Keratinocyte (primary cell): ENCODE results near the gene ELANE. TPM values are rescaled to one million over a fixed set of nuclear protein-coding genes. Genes with fewer than 3 reads are reported as not detected.

Source experiments
- DNase-seq: peaks from one replicate; pipeline ENCODE4 v3.0.0-alpha.2; 2011; ENCODE audit warnings: low read depth, missing footprints, low spot score
- FAIRE-seq: peaks from 2 replicates; lab custom pipeline; 2011; peaks lifted over from hg19 to GRCh38; lab: Jason Lieb, UNC
- H2AFZ ChIP-seq: 2 replicates; pipeline ENCODE4 v1.6.0; 2012; ENCODE audit warnings: low read length, control low read depth, inconsistent platforms; ENCODE audit not compliant: control insufficient read depth
- H3K27ac ChIP-seq: 2 replicates; pipeline ENCODE4 v1.5.1; 2011; ENCODE audit warnings: low read length; ENCODE audit not compliant: control insufficient read depth, insufficient read depth
- H3K27me3 ChIP-seq: 3 replicates; pipeline ENCODE4 v1.6.0; 2011; ENCODE audit warnings: low read length; ENCODE audit not compliant: control insufficient read depth, insufficient read depth; ENCODE audit errors: extremely low read depth
- H3K36me3 ChIP-seq, 2 experiments: 2 replicates in 1 of 2; 3 replicates in 1 of 2; pipeline ENCODE4 v1.5.1; 2011; ENCODE audit warnings: low read length in 2 of 2, mild to moderate bottlenecking in 1 of 2; ENCODE audit not compliant: control insufficient read depth in 2 of 2, insufficient read depth in 2 of 2; ENCODE audit errors: extremely low read depth in 1 of 2
- H3K4me1 ChIP-seq: 3 replicates; pipeline ENCODE4 v1.5.1; 2011; ENCODE audit warnings: low read length; ENCODE audit not compliant: control insufficient read depth, insufficient read depth; ENCODE audit errors: extremely low read depth
- H3K4me2 ChIP-seq: 3 replicates; pipeline ENCODE4 v1.6.0; 2011; ENCODE audit warnings: low read depth, low read length; ENCODE audit not compliant: control insufficient read depth, insufficient read depth; ENCODE audit errors: extremely low read depth
- H3K4me3 ChIP-seq, 3 experiments: fragments of 200-600 bp in 1 of 3; sonication (generic) in 1 of 3; 2 replicates in 2 of 3; 3 replicates in 1 of 3; pipeline ENCODE4 v1.5.1; 2011 to 2016; ENCODE audit warnings: low read length in 3 of 3, mild to moderate bottlenecking in 3 of 3, control low read depth in 2 of 3, inconsistent platforms in 1 of 3, low read depth in 1 of 3, mixed read lengths in 1 of 3, mixed run types in 1 of 3, moderate library complexity in 1 of 3; ENCODE audit not compliant: control insufficient read depth in 2 of 3, insufficient read depth in 2 of 3; ENCODE audit errors: extremely low read depth in 1 of 3
- H3K79me2 ChIP-seq: 2 replicates; pipeline ENCODE4 v1.6.0; 2012; ENCODE audit warnings: low read length; ENCODE audit not compliant: control insufficient read depth, insufficient read depth
- H3K9ac ChIP-seq: 3 replicates; pipeline ENCODE4 v1.6.0; 2011; ENCODE audit warnings: low read length; ENCODE audit not compliant: control insufficient read depth, insufficient read depth; ENCODE audit errors: extremely low read depth
- H3K9me1 ChIP-seq: 3 replicates; pipeline ENCODE4 v1.6.0; 2011; ENCODE audit warnings: low read length; ENCODE audit not compliant: control insufficient read depth, insufficient read depth; ENCODE audit errors: extremely low read depth
- H3K9me3 ChIP-seq: 2 replicates; pipeline ENCODE4 v1.5.1; 2012; ENCODE audit warnings: low read depth, low read length; ENCODE audit not compliant: control insufficient read depth
- H4K20me1 ChIP-seq: 3 replicates; pipeline ENCODE4 v1.6.0; 2011; ENCODE audit warnings: low read length; ENCODE audit not compliant: control insufficient read depth, insufficient read depth; ENCODE audit errors: extremely low read depth
- CTCF ChIP-seq, 3 experiments: IDR thresholded peaks in 1 of 3; conservative IDR thresholded peaks in 1 of 3; optimal IDR thresholded peaks in 1 of 3; 2 replicates in 2 of 3; 3 replicates in 1 of 3; pipeline versions ENCODE3 to v1.5.1; 2011; ENCODE audit warnings: low read length in 3 of 3, mild to moderate bottlenecking in 3 of 3, moderate library complexity in 2 of 3, control low read depth in 1 of 3, inconsistent platforms in 1 of 3; ENCODE audit not compliant: insufficient read depth in 2 of 3; ENCODE audit errors: extremely low read depth in 1 of 3
- EZH2 ChIP-seq: IDR thresholded peaks from one replicate; pipeline ENCODE4 v1.6.1; 2012; ENCODE audit warnings: inconsistent platforms, mild to moderate bottlenecking, low read length, moderate library complexity
- dilution Hi-C: fragments of 300-500 bp; cut with MboI; formaldehyde crosslinking; loops from one replicate; pipeline ENCODE4 v1.7.0; 2020; ENCODE audit warnings: low sequenced_read_pairs; ENCODE audit not compliant: extremely low pct_ligation_motif_present
- polyA plus RNA-seq, 5 experiments: library from polyadenylated mRNA; depleted of rRNA in 3 of 5; stranded (reverse) in 3 of 5; stranded (forward) in 1 of 5; unstranded in 1 of 5; fragments of >200 nt; gene quantifications; 1 replicate in 1 of 5; 2 replicates in 3 of 5; 3 replicates in 1 of 5; pipeline versions ENCODE4 v1.2.1 to v1.2.3, GENCODE V29; 2011 to 2012; ENCODE audit warnings: missing spikeins in 2 of 5, low read depth in 1 of 5, low replicate concordance in 1 of 5

The ELANE gene
- polyA plus RNA-seq, 1 donor (not counting 4 experiments of a cell fraction or from before 2014, with no cell fraction given) = not detected

GRCh38 chr19:803099-803561, 49.0 kb upstream of the ELANE start:
- peaks cover 100% of the 10 kb centered on the region for H3K79me2 ChIP-seq
- H4K20me1 ChIP-seq = peaks cover 88% of the 10 kb centered on the region
- H3K4me1 ChIP-seq = peaks cover 32% of the 10 kb centered on the region
- no peak overlapping the region for H3K9ac ChIP-seq
- H2AFZ ChIP-seq = no peak overlapping the region
- peaks cover 33 to 88% of the 10 kb centered on the region in 2 experiments for H3K36me3 ChIP-seq
- no peak overlapping the region for H3K4me3 ChIP-seq
- dilution Hi-C loops = no loop called here
- no peak for TF ChIP-seq EZH2
- no peak for TF ChIP-seq CTCF (optimal IDR thresholded peaks at IDR 0.05 in 1 of 3, IDR thresholded peaks at IDR 0.05 in 1 of 3, conservative IDR thresholded peaks at IDR 0.05 in 1 of 3; ENCODE audit: extremely low read depth in 1 of 3, insufficient read depth in 2 of 3, low read length in 3 of 3)
- no peaks in the 10 kb centered on the region for H3K9me3 ChIP-seq
- no peaks in the 10 kb centered on the region for H3K27me3 ChIP-seq
- no peak overlapping the region for H3K27ac ChIP-seq
- FAIRE-seq (no peak), DNase-seq (no peak)
- no peaks in the 10 kb centered on the region for H3K9me1 ChIP-seq
- no peak overlapping the region for H3K4me2 ChIP-seq

- FAIRE-seq (no peak), DNase-seq (no peak)
- no peak for TF ChIP-seq EZH2
- no peak for TF ChIP-seq CTCF (optimal IDR thresholded peaks at IDR 0.05 in 1 of 3, IDR thresholded peaks at IDR 0.05 in 1 of 3, conservative IDR thresholded peaks at IDR 0.05 in 1 of 3; ENCODE audit: extremely low read depth in 1 of 3, insufficient read depth in 2 of 3, low read length in 3 of 3)
- Histone ChIP-seq H3K36me3 (peaks cover 35 to 85% of the 10 kb centered on the region in 2 experiments), H3K4me3 (no peak overlapping the region), H3K9me1 (no peaks in the 10 kb centered on the region), H3K4me1 (peaks cover 32% of the 10 kb centered on the region), H3K4me2 (no peak overlapping the region), H4K20me1 (peaks cover 85% of the 10 kb centered on the region), H3K9ac (no peak overlapping the region), H3K27me3 (no peaks in the 10 kb centered on the region), H3K79me2 (peaks cover 99% of the 10 kb centered on the region), H3K27ac (no peak overlapping the region), H2AFZ (no peak overlapping the region), H3K9me3 (no peaks in the 10 kb centered on the region)
- dilution Hi-C loops = no loop called here
Measured at GRCh38 chr19:803686-804418, 48.3 kb upstream of the ELANE start.
